ENCODE measurements around the gene CGB1.
"Not testable (repeated sequence)": the region's sequence is repeated elsewhere in the genome, so short reads cannot be mapped to it uniquely, and the experiment has no call there.

- TF ChIP-seq EP300, CTCF, POLR2A (IDR thresholded peaks at IDR 0.05): not testable (repeated sequence)
Observed at GRCh38 chr19:49043548-49043947, 6.9 kb upstream of the CGB1 start, which contains the start of gene CGB5.

Data from tibial nerve (tissue), 4 donors.